GM19193 (cell line): ENCODE data around the gene RETREG1.

Experiments used
- POLR2A ChIP-seq: IDR thresholded peaks from 4 replicates; pipeline ENCODE4 v1.6.1; 2011; ENCODE audit not compliant: insufficient read depth, insufficient read length; ENCODE audit errors: extremely low read depth

RETREG1 gene

DNA sequence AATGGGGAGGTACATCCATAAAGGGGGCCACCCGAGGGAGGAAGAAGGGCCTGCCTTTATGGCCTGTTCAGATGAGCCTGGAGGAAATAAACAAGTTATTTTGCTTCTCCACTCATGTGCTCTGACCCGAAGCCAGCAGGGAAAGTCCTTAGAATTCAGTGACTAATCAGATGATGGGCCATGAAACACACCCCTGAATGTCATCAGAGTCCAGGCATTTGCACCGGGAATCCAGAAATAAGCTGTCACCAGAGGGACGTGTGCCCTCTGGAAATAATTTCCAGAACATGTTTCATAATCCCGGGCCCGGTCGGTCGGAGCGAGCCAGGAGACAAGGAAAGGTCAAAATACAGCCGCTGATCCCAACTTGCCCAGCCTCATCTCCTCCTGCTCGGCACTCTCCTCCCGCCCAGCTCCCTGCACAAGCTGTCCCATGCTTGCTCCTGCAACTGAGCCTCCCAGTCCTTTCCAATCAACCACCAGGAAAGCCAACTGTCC is 77.6 kb downstream of the RETREG1 start:
- no peak for TF ChIP-seq POLR2A

DNA sequence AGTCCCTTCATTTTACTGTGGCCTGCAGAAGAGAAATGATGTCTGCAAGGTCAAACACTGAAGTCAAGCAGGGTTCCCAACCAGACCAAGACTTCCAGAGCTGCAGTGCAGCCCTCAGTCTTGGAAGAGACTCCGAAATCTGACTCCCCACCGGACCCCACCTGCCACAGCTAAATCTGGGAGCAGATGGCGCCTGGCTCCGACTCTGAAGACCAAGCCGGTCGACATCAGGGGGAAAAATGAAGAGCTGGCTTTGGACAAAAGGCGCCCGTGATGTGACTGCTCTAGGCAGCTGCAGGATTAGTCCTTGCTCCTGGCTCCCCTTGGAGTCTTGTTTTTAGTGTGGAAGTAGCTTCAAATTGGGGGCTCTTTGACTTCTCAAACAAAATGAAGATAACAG is 78.8 kb downstream of the RETREG1 start:
- TF ChIP-seq POLR2A: no peak

DNA sequence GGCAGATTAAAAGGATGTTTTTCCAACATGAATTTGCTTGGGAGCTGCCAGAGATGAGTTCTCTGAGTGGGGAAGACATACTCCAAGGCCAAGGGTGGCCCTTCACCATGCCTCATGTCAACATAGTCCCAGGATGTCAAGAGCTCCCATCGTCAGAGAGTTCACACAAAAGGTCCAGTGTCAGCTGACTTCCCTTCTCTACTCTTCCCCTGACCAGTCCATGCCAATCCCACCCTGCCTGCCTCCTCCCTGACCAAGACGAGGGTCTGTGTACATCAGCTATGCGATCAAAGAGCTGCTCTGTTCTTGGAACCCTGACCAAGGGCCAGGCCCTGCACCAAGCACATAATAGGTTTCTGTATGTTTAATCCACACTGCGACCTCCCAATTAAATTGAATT is 80.0 kb downstream of the RETREG1 start:
- no peak for TF ChIP-seq POLR2A

DNA sequence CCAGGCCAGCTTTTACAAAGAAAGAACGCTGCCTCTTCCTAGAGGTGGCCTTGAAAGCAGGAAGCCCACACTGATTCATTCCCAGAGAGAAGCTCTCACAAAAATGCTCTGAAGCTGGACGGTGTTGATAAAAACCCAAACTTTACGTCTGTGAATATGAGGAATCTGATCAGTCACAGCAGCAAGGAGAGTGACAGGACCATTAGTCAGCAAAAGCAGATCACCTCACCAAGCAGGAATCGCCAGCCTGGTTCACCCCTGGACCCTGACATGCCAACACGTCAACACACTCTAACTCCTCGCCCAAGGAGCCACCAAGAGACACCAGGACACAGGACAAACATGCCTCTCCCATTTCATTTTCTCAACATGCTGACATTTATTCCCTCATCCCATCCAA is 80.6 kb downstream of the RETREG1 start:
- no peak for TF ChIP-seq POLR2A

DNA sequence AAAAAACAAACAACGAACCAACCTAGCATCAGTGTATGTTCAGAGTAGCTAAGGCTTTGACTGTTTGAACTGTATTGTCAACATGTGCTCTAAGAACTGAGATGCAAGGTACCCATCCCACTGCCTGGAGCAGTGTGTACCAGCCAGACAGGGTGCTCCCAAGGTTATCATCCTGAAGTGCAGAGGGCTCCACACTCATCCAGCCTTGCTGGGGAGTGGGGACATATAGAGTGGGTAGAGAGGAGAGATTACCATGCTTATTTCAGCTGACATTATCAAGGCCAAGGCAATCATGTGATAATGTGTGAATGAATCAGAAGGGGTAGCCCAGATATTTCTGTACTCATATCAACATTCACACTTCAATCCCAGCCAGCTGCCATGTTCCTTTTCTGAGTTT is 82.5 kb downstream of the RETREG1 start:
- TF ChIP-seq POLR2A: no peak

DNA sequence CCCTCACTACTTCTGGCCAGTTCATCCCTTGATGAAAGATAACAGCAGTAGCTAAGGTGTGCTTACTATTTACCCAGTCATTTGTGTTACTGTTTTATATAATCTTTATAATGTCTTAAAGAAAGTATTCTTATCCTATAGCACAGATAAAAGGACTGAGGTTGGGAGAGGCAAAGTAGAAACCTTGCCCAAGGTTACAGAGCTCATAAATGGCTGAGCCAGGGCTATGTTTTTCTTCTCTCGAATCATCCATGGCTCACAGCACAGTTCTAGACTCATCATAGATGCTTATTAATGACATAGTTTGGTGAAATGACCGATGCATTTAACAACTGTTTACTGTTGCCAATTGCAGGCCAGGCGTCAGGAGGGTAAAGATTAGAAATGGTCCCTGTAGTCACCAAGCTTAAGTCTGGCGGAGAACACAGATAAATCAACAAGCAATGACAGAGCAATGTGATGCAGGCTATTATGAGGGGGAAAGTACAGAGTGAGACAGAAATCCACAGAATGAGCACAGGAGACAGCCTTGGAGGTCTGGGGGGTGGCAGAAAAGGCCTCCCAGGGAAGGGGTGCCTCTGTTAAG is 85.6 kb downstream of the RETREG1 start:
- TF ChIP-seq POLR2A: no peak

DNA sequence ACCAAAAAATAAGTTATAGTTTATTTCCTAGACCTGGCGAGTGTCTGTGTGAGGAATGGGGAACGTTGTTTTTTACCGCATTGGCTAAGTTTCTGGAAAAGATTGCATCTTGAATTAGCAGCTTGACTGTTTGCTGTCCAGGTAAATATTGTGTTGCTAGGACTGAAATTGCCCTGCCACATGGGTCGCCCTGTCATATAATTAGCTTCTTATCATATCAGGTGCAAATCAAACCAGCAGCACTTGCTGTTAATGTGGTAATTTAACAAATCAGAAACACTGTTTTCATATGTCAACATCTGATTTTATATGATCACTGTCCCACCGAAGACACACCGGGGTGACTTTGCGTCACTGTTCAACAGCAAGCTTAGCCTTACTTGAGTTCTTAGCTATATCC is 87.5 kb downstream of the RETREG1 start:
- no peak for TF ChIP-seq POLR2A

DNA sequence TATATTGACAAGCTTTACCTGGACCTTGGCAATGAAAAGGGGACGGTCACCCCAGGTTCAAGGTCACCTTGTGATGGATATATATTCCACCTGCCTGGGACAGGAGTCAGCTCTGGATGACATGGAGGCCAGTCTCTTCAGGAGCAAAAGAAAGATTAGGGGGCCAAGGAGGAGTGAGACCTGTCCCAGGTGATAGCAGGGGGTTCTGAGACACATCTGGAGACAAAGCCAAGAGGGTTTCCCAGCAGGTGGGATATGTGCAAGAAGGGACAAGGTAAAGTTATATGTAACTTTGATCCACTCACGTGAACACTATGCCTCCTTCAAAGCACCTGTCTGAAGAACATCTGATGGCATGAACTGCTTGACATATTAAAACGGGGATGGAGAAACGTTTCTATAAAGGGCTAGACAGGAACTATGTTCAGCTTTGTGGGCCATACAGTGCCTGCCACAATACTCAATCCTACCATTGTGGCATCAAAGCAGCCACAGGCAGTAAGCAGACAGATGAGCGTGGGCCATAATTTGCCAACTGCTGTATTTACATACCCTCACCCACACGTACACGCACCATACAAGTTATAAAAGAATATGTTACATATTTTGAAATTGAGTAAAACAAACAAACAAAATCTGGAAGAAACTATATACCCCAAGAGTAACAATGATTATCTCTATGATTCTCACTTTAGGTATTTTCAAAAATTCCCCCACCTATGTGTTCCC is 88.3 kb downstream of the RETREG1 start:
- no peak for TF ChIP-seq POLR2A

DNA sequence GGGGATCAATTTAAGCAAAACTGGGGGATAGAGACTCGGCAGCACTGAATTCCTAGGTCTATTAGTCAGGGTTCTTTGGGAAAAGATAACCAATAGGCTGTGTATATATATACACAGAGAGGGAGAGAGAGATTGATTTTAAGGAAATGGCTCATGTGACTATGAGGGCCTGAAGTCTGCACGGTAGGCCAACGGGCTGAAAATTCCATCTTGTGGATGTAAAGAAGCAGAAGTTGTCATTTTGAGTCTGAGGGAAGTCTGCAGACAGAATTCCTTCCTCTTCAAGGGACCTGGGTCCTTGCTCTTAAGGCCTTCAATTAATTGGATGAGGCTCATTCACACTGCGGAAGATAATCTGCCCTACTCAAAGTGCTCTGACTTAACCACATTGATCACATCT is 91.1 kb downstream of the RETREG1 start:
- no peak for TF ChIP-seq POLR2A

DNA sequence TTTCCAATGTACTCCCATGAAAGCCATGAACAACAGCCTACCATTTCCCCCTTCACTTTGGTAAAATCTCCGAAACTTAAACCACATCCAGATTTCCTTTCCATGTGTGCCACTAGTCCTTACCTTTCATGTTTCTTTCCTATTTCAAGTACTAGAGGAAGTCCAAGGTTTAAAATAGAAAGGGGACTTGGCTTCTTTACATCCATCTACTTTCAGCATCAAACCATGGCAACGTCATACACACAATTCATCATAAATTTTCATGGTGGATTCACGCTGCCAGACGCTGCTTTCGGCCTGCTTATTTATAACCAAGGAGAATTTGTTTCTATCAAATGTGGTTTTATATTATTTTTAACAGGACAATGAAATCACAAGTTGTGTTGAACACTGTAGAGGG is 92.5 kb downstream of the RETREG1 start:
- TF ChIP-seq POLR2A: no peak

DNA sequence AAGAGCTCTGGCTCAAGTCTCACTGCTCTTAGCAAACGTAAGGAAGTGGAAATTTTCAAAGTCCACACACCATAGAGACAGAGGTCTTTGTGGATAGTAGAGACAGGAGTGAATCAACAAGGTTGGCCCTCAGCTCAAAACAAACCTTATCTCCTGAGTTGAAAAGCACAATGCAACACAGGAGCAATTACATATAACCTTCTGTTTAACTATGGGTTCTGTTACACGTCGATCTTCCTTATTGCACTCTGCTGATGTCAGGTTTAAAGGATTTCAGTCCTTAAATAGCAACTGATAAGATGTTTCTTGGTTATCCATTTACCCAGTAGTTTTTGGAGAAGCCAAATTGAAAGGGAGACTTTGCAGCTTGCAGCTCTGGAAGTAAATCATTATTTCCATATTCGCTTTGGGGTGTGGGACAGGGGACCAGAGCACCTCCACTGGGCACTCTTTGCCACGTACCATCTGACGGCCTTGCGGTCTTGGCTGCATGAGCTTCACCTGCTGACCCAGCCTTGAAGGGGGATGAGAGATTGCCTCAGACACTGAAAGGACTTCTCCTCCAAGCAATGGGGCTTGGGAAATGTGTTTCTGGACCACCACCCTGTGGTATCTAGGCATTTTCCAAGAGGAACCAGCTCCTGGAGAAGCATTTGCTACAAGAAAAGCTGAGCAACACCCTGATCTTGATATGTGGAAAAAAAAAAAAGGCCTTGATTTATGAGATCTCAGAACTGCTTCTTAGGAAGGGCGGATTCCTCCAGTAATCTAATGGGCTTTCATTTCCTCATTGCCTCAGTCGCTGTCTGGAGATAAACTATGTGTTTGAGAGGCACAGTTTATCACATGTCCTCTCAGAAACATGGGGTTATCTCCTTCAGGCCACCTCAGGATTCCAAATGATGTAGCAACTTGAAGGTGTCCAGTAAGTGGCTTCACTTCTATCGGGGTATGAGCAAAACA is 95.0 kb downstream of the RETREG1 start:
- no peak for TF ChIP-seq POLR2A

DNA sequence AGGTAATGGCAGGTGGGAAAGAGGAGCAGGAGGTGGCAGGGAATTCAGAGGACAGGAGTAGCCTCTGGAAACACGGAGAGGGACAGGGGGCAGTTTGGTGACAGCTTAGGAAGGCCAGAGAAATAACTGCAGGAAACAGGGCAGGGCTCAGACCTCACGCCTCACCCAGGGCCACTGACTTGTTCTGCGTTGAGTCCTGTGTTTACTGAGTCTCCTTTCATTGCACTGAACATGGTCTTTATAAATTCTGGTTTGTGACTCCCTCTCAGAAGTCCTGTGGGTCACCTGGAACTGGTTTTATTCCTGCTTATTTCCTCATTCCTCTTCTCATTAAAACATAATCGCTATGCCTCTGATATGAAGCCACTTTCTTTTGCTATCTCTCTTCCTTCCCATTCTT is 96.0 kb downstream of the RETREG1 start:
- no peak for TF ChIP-seq POLR2A

DNA sequence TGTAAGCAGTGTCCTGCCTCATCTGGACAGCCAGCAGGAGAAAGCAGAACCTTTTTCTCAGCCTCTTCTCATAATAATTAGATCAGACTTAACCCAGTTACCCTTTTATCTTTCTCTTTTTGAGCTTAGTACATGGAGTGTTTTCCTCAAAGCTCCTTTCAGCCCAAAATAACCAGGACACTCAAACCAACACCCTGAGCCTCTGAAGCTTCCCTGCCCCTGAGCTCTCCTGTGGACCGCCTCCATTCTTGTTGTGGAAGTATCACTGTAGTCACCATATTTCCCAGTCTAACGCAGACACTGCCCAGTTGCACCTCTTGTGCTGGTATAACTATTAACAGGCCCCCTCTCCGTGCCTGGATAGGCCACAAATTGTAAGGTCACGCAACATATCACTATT is 97.4 kb downstream of the RETREG1 start:
- no peak for TF ChIP-seq POLR2A

DNA sequence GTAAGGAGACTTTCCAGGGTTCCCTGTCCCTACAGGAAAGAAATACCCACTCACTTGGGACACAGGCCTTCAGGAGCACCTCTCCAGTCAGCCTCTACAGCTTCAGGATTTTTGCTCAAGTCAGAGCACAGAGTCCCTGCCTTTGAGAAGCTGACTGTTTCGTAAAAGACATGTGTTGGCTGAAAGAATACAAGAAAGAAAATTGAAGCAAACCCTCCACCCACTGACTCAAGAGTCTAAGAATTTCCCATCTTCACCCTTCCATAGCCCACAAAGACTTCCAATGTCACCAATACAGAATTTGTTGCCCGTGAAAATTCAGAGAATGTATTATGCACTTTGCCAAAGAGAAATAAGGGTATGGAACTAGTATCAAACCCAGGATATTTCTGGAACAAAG is 98.2 kb downstream of the RETREG1 start:
- TF ChIP-seq POLR2A: no peak

DNA sequence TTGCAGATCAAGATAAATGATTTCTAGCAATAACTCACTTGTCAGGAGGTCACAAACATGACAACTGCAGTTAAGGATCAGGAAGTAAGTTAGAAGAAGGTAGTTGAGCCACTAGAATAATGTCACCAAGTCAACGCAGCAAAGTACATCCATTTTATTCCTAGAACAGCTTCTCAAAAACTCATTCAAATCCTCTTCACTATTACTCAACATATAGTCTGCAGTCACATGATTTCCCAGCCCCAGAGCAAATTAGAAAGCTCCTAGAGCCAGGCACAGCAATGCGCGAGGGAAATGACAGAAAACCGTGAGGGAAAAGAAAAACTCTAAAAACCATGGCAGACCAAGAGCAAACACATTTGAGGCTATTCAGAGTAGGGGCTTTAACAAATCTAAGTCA is 101.3 kb downstream of the RETREG1 start:
- no peak for TF ChIP-seq POLR2A

DNA sequence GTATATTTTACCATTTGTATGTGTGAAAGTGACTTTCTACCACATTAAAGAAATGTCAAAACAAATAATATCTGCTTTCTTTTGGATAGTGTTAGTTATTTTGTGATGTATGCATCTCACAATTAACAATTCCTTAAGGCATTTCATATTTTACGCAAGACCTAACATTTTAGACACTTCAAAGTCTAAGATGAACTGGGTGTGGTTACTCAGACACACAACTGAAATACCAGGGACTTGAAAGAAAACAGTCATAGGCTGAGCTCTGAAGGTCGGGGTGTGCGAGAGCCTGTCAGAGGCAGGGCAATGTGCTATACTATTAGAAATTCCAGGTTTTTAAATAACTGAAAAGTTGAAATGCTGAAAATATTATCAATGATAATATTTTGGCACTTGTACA is 106.7 kb downstream of the RETREG1 start:
- no peak for TF ChIP-seq POLR2A

DNA sequence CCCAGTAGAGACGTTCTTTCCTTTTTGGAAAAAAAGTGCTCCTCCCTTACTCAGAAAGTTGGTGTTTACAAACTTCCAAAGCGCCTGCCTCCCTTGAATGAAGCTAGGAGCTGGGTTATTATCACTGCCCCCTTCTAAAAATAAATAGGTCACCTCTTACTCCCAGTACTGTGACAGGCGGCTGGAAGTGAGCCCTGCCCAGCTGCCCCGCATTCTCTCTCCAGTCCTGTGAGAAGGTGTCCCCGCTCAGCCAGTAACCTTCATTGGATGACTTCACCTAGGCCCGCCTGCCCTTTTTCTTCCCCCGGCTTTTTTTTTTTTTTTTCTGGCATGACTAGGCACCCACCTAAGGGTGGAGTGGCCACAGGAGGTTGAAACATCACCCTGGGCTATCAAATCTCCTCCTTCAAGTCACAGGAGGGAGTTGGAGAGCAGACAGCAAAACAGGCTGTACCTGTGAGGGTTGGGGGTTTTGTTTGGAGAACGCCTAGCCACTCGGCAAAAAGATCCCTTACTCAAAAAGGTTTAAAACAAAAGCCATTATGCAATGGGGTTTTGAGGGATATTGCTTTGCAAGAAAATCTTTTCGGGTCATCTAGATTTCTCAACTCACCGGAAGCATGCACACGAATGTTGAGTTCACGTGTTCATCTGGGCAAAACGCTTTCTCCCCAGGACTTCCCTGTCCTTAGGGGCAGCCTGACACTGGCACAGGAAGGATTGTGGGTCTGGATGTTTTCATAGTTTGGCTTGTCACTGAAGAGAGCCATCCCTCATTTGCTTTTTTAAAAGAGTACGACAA is 107.9 kb downstream of the RETREG1 start:
- TF ChIP-seq POLR2A: no peak
